DMS79 (cell line): ENCODE data around the gene CYP3A5.

Experiments used
- DNase-seq: peaks from one replicate; lab custom pipeline; 2025; lab: John Stamatoyannopoulos, UW

The CYP3A5 gene

GRCh38 chr7:99615989-99616358, 63.8 kb downstream of the CYP3A5 start:
- DNase-seq: no peak

DNA sequence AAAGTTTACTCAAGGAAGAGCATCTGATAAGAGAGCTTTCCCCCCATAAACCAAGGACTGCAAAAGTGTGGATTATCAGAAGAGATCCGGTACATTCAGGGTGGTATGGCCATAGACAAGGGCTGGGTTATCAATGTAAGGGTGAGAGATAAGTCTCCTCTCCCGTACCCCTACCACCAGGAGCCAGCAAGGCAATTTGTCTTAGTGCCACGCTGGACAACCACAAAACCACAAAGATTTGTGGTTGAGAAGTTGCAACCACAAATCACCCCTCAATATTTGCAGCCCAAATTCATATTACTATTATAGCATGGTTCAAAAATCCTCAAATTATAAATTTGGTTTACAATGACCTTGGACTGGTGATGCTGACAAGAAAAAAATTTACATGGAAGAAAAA, 65.3 kb downstream of the CYP3A5 start:
- no peak for DNase-seq

GRCh38 chr7:99607548-99607947, 72.2 kb downstream of the CYP3A5 start:
- no peak for DNase-seq

- DNase-seq: no peak
These were observed 73.3 kb downstream of the CYP3A5 start for GRCh38 chr7:99606531-99606930.

GRCh38 chr7:99605527-99605926, 74.3 kb downstream of the CYP3A5 start:
- DNase-seq: no peak

- no peak for DNase-seq
These were observed 78.0 kb downstream of the CYP3A5 start for GRCh38 chr7:99601656-99602310.

DNA sequence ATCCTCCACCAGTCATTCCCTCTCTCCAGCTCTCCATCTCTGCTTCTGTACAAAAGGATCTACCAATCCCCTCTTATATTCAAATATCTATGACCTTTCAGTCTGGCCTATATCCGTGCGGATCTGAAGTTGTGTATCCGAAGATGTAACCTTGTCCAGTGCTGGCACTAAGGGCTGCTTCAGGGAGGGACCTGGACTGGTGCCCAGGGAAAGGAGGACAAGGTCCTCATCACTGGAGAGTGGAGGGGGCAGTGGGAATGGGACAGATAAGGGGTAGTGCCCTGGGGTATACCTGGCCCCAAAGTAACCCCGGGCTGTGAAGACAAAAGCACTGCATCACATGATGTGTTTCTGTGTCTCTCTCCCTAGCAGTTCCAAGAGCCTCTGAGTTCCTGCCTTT, 80.0 kb downstream of the CYP3A5 start:
- DNase-seq: no peak
